Activated naive CD8-positive, alpha-beta T cell treated with anti-CD3 and anti-CD28 coated beads, Interleukin-2, amount 10 ng/mL, durations not matched to agents 7 days and 5 days (primary cell): ENCODE data around the gene TNRC6B. TPM values are rescaled to one million over a fixed set of nuclear protein-coding genes. Genes with fewer than 3 reads are reported as not detected.
A peak's percentile ranks its signal among the peaks of the same experiment; 100 is the strongest.
"Not testable (repeated sequence)": the region's sequence is repeated elsewhere in the genome, so short reads cannot be mapped to it uniquely, and the experiment has no call there.

ENCODE experiments used
- ATAC-seq: fragments of 150-1000 bp; cut with Tn5 transposase; one replicate; pipeline ENCODE4 v1.10.0; 2021; ENCODE audit warnings: low read depth, moderate library complexity
- POLR2A ChIA-PET: fragments of 350-600 bp; sonication (Branson Sonifier 250); formaldehyde crosslinking; loops from one replicate; lab custom pipeline; 2021; ENCODE audit warnings: antibody characterized with exemption; lab: Charles Lee
- DNase-seq: peaks from one replicate; pipeline ENCODE4 v3.0.0; 2021
- H3K27ac Mint-ChIP-seq: one replicate; pipeline ENCODE4 v1.8.0; 2022; ENCODE audit warnings: mild to moderate bottlenecking, mixed read lengths
- H3K27me3 Mint-ChIP-seq: one replicate; pipeline ENCODE4 v1.8.0; 2022; ENCODE audit warnings: mild to moderate bottlenecking, moderate library complexity, mixed read lengths
- H3K36me3 Mint-ChIP-seq: one replicate; pipeline ENCODE4 v1.8.0; 2021; ENCODE audit warnings: mild to moderate bottlenecking, mixed read lengths
- H3K4me1 Mint-ChIP-seq: one replicate; pipeline ENCODE4 v1.8.0; 2021; ENCODE audit warnings: mixed read lengths
- H3K4me3 Mint-ChIP-seq: one replicate; pipeline ENCODE4 v1.8.0; 2022; ENCODE audit warnings: mild to moderate bottlenecking, moderate library complexity, mixed read lengths
- H3K9me3 Mint-ChIP-seq: one replicate; pipeline ENCODE4 v1.8.0; 2021; ENCODE audit warnings: mixed read lengths
- total RNA-seq, 2 experiments: library from RNA; stranded (reverse); gene quantifications; one replicate each; pipeline ENCODE4 v1.2.3, GENCODE V29; 2021

TNRC6B gene
- 10 to 100 TPM; 89.6 to 91.4 TPM for total RNA-seq

- POLR2A ChIA-PET: interaction anchor here (0.5 to 4.6 kb wide), 30 partner anchors 11 to 785 kb away, joined by 3 to 104 read pairs (median 4); partner anchors contain the start of gene ADSL
- peak; percentile 85 for ATAC-seq
- H3K9me3 Mint-ChIP-seq: no peaks in the 10 kb centered on the region
- H3K27ac Mint-ChIP-seq: peak within 1 kb of the TSS; percentile 87
- H3K27me3 Mint-ChIP-seq: no peaks in the 10 kb centered on the region
- no peak for DNase-seq
- H3K36me3 Mint-ChIP-seq: peaks cover 8% of the 10 kb centered on the region
- peaks cover 43% of the 10 kb centered on the region for H3K4me1 Mint-ChIP-seq
- peak within 1 kb of the TSS; percentile 86 for H3K4me3 Mint-ChIP-seq
Measured at GRCh38 chr22:40177738-40178416, at the start of gene TNRC6B. Gene TNRC6B (plus strand): TSS chr22:40177925. CDS start chr22:40178136, 211 bp downstream.

GRCh38 chr22:40128989-40129388 lies 48.7 kb upstream of the TNRC6B start:
- DNase-seq: peak; percentile 53
- H3K27me3 Mint-ChIP-seq: no peaks in the 10 kb centered on the region
- POLR2A ChIA-PET: interaction anchor here (0.9 to 3.3 kb wide), 6 partner anchors 12 to 85 kb away, joined by 3 to 11 read pairs (median 5); partner anchors contain the start of gene TNRC6B
- H3K36me3 Mint-ChIP-seq: peaks cover 32% of the 10 kb centered on the region
- H3K4me3 Mint-ChIP-seq: peak overlapping the region; percentile 78
- peaks cover 2% of the 10 kb centered on the region for H3K9me3 Mint-ChIP-seq
- H3K27ac Mint-ChIP-seq: peak overlapping the region; percentile 94
- peaks cover 38% of the 10 kb centered on the region for H3K4me1 Mint-ChIP-seq
- ATAC-seq: peak; percentile 99

GRCh38 chr22:40137132-40137531 lies 40.6 kb upstream of the TNRC6B start:
- no peaks in the 10 kb centered on the region for H3K27me3 Mint-ChIP-seq
- POLR2A ChIA-PET: no interaction called here
- H3K27ac Mint-ChIP-seq: no peak overlapping the region
- ATAC-seq (no peak), DNase-seq (no peak)
- H3K4me1 Mint-ChIP-seq: peaks cover 17% of the 10 kb centered on the region
- peaks cover 3% of the 10 kb centered on the region for H3K9me3 Mint-ChIP-seq
- no peak overlapping the region for H3K4me3 Mint-ChIP-seq
- peaks cover 46% of the 10 kb centered on the region for H3K36me3 Mint-ChIP-seq

- Mint-ChIP-seq H3K9me3 (peaks cover 1% of the 10 kb centered on the region), H3K36me3 (peaks cover 40% of the 10 kb centered on the region), H3K27ac (no peak overlapping the region), H3K27me3 (no peaks in the 10 kb centered on the region), H3K4me1 (peaks cover 10% of the 10 kb centered on the region), H3K4me3 (no peak overlapping the region)
- DNase-seq (no peak), ATAC-seq (no peak)
- POLR2A ChIA-PET: interaction anchor here (1.1 to 1.5 kb wide), 2 partner anchors 68 to 94 kb away, joined by 3 read pairs; no protein-coding TSS in a partner anchor
Measured at GRCh38 chr22:40138866-40139265, 38.9 kb upstream of the TNRC6B start.

- no peak for DNase-seq
- Mint-ChIP-seq H3K27ac (no peak overlapping the region), H3K27me3 (no peaks in the 10 kb centered on the region), H3K9me3 (no peaks in the 10 kb centered on the region), H3K4me3 (no peak overlapping the region), H3K36me3 (peaks cover 23% of the 10 kb centered on the region), H3K4me1 (peaks cover 3% of the 10 kb centered on the region)
- POLR2A ChIA-PET: no interaction called here
- no peak for ATAC-seq
Measured at GRCh38 chr22:40147388-40148176, 30.1 kb upstream of the TNRC6B start.

GRCh38 chr22:40153192-40153591 lies 24.5 kb upstream of the TNRC6B start:
- H3K27me3 Mint-ChIP-seq: no peaks in the 10 kb centered on the region
- POLR2A ChIA-PET: interaction anchor here (2.2 kb wide), 1 partner anchor 109 kb away, joined by 6 read pairs; no protein-coding TSS in a partner anchor
- DNase-seq (no peak), ATAC-seq (no peak)
- H3K4me1 Mint-ChIP-seq: peaks cover 10% of the 10 kb centered on the region
- H3K36me3 Mint-ChIP-seq: peaks cover 13% of the 10 kb centered on the region
- H3K27ac Mint-ChIP-seq: no peak overlapping the region
- H3K4me3 Mint-ChIP-seq: no peak overlapping the region
- H3K9me3 Mint-ChIP-seq: no peaks in the 10 kb centered on the region

GRCh38 chr22:40153705-40154104 lies 24.0 kb upstream of the TNRC6B start:
- POLR2A ChIA-PET: interaction anchor here (2.2 kb wide), 1 partner anchor 109 kb away, joined by 6 read pairs; no protein-coding TSS in a partner anchor
- H3K27me3 Mint-ChIP-seq: no peaks in the 10 kb centered on the region

GRCh38 chr22:40156001-40156516 lies 21.7 kb upstream of the TNRC6B start:
- DNase-seq (no peak), ATAC-seq (no peak)
- Mint-ChIP-seq H3K4me3 (no peak overlapping the region), H3K36me3 (peaks cover 5% of the 10 kb centered on the region), H3K9me3 (no peaks in the 10 kb centered on the region), H3K4me1 (peaks cover 8% of the 10 kb centered on the region), H3K27ac (peak overlapping the region; percentile 13), H3K27me3 (no peaks in the 10 kb centered on the region)
- POLR2A ChIA-PET: no interaction called here

More at GRCh38 chr22:40153705-40154104, 24.0 kb upstream of the TNRC6B start:
- peaks cover 10% of the 10 kb centered on the region for H3K4me1 Mint-ChIP-seq
- ATAC-seq (no peak), DNase-seq (no peak)
- no peaks in the 10 kb centered on the region for H3K9me3 Mint-ChIP-seq
- peaks cover 12% of the 10 kb centered on the region for H3K36me3 Mint-ChIP-seq
- H3K4me3 Mint-ChIP-seq: no peak overlapping the region
- no peak overlapping the region for H3K27ac Mint-ChIP-seq

- H3K9me3 Mint-ChIP-seq, H3K27me3 Mint-ChIP-seq, H3K4me3 Mint-ChIP-seq, DNase-seq, POLR2A ChIA-PET, H3K36me3 Mint-ChIP-seq, ATAC-seq, H3K4me1 Mint-ChIP-seq, H3K27ac Mint-ChIP-seq: not testable (repeated sequence)
Measured at GRCh38 chr22:40156682-40157081, 21.0 kb upstream of the TNRC6B start.

GRCh38 chr22:40157330-40157945 lies 20.3 kb upstream of the TNRC6B start:
- ATAC-seq (no peak), DNase-seq (no peak)
- Mint-ChIP-seq H3K36me3 (peaks cover 8% of the 10 kb centered on the region), H3K4me1 (peaks cover 8% of the 10 kb centered on the region), H3K4me3 (no peak overlapping the region), H3K27me3 (no peaks in the 10 kb centered on the region), H3K9me3 (no peaks in the 10 kb centered on the region), H3K27ac (no peak overlapping the region)
- POLR2A ChIA-PET: interaction anchor here (1.3 kb wide), 1 partner anchor 20 kb away, joined by 3 read pairs; the partner anchor contains the start of gene TNRC6B

GRCh38 chr22:40161194-40161593 lies 16.5 kb upstream of the TNRC6B start:
- ATAC-seq: no peak
- POLR2A ChIA-PET: no interaction called here
- H3K9me3 Mint-ChIP-seq: peaks cover 7% of the 10 kb centered on the region
- no peaks in the 10 kb centered on the region for H3K4me1 Mint-ChIP-seq
- H3K27ac Mint-ChIP-seq: no peak overlapping the region
- no peaks in the 10 kb centered on the region for H3K27me3 Mint-ChIP-seq
- no peak overlapping the region for H3K4me3 Mint-ChIP-seq
- no peak for DNase-seq
- peaks cover 27% of the 10 kb centered on the region for H3K36me3 Mint-ChIP-seq

- ATAC-seq, H3K27me3 Mint-ChIP-seq, H3K27ac Mint-ChIP-seq, H3K4me1 Mint-ChIP-seq, DNase-seq, POLR2A ChIA-PET, H3K4me3 Mint-ChIP-seq: not testable (repeated sequence)
- H3K9me3 Mint-ChIP-seq: peaks cover 10% of the 10 kb centered on the region
- peaks cover 47% of the 10 kb centered on the region for H3K36me3 Mint-ChIP-seq
Measured at GRCh38 chr22:40165537-40165936, 12.2 kb upstream of the TNRC6B start.
